SK-N-MC (cell line): ENCODE measurements around the gene HNRNPF.

Experiments
- EZH2 ChIP-seq: fragments of 200-600 bp; sonication (generic); IDR thresholded peaks from one replicate; pipeline ENCODE4 v1.6.1; 2017; ENCODE audit warnings: antibody characterized with exemption
- FOXP2 ChIP-seq: optimal IDR thresholded peaks from 2 replicates; pipeline ENCODE3; 2011; ENCODE audit warnings: mild to moderate bottlenecking, moderate library complexity; ENCODE audit not compliant: insufficient read depth; ENCODE audit errors: extremely low read length, control extremely low read depth
- POLR2AphosphoS5 ChIP-seq: IDR thresholded peaks from 2 replicates; pipeline ENCODE4 v1.6.1; 2012; ENCODE audit warnings: mild to moderate bottlenecking, low read depth, low read length, borderline replicate concordance

GRCh38 chr10:43408710-43409384 lies at the start of gene HNRNPF:
- TF ChIP-seq EZH2, result no peak
- TF ChIP-seq POLR2AphosphoS5, result no peak; the same call in none of the 2 replicates
- no peak for TF ChIP-seq FOXP2
